Measurements from ENCODE around the gene ATP4B.
"Not testable (repeated sequence)": the region's sequence is repeated elsewhere in the genome, so short reads cannot be mapped to it uniquely, and the experiment has no call there.

ATP4B gene

DNA sequence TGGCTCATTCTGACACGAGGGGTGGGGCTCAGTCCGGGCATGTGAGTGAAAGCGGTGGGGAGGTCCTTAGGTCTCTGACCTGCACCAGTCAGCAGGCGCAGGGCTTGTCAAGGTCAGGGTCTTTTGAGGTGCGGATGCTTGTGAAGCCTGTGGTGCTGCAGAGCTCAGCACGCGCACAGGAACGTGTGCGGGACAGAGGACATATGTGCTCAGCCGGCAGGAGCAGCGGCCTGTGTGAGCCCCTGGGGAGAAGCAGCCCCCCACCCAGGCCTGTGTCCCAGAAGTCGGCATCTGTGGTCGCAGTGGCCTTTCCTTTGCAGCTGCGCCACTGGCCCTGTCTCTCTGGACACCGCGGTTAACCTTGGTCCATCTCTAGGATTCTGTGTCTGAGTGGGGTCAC is 30.9 kb downstream of the ATP4B start:
- in situ Hi-C loops (cut with MboI; ENCODE audit: low sequenced_read_pairs): no loop called here

DNA sequence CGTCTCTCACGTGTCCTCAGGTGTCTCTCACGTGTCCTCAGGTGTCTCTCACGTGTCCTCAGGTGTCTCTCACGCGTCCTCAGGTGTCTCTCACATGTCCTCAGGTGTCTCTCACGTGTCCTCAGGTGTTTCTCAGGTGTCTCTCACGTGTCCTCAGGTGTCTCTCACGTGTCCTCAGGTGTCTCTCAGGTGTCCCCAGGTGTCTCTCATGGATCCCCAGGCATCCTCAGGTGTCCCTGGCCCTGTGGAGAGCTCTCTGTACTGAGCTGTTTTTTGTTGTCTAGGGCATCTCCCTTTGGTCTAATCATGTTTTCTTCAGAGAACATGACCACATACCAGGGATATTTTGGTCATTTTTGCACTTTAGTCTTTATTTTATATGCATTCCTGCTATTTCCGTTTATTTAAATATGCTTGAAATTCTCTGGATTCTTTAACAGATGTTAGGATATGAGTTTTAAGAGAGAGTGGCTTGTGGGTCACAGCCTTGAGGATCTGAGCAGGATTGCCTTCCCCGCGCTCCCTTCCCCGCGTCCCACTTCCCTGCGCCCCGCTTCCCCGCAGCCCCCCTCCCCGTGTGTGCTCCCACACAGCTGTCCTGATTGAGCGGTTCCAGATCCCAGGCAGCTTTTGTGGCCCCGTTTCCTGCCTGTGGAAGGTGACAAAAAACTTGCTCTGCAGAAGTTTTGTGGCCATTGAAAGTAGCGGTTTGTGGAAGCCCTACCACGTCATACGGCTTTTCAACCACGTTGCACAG is 31.9 kb downstream of the ATP4B start:
- in situ Hi-C loops (cut with MboI; ENCODE audit: low sequenced_read_pairs): no loop called here

DNA sequence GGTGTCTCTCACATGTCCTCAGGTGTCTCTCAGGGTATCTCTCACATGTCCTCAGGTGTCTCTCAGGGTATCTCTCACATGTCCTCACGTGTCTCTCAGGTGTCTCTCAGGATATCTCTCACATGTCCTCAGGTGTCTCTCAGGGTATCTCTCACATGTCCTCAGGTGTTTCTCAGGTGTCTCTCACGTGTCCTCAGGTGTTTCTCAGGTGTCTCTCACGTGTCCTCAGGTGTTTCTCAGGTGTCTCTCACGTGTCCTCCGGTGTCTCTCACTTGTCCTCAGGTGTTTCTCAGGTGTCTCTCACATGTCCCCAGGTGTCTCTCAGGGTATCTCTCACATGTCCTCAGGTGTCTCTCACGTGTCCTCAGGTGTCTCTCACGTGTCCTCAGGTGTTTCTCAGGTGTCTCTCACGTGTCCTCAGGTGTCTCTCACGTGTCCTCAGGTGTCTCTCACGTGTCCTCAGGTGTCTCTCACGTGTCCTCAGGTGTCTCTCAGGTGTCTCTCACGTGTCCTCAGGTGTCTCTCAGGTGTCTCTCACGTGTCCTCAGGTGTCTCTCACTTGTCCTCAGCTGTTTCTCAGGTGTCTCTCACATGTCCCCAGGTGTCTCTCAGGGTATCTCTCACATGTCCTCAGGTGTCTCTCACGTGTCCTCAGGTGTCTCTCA is 33.2 kb downstream of the ATP4B start:
- in situ Hi-C loops (cut with MboI; ENCODE audit: low sequenced_read_pairs): not testable (repeated sequence)

DNA sequence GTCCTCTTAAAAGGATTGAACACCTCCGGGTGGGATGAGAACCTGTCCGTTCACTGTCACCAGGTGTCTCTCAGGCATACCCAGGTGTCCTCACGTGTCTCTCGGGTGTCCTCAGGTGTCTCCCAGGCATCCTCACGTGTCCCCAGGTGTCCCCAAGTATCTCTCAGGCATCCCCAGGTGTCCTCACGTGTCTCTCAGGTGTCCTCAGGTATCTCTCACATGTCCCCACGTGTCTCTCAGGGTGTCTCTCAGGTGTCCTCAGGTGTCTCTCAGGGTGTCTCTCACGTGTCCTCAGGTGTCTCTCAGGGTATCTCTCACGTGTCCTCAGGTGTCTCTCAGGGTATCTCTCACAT is 33.8 kb downstream of the ATP4B start:
- in situ Hi-C loops (cut with MboI; ENCODE audit: low sequenced_read_pairs): no loop called here

DNA sequence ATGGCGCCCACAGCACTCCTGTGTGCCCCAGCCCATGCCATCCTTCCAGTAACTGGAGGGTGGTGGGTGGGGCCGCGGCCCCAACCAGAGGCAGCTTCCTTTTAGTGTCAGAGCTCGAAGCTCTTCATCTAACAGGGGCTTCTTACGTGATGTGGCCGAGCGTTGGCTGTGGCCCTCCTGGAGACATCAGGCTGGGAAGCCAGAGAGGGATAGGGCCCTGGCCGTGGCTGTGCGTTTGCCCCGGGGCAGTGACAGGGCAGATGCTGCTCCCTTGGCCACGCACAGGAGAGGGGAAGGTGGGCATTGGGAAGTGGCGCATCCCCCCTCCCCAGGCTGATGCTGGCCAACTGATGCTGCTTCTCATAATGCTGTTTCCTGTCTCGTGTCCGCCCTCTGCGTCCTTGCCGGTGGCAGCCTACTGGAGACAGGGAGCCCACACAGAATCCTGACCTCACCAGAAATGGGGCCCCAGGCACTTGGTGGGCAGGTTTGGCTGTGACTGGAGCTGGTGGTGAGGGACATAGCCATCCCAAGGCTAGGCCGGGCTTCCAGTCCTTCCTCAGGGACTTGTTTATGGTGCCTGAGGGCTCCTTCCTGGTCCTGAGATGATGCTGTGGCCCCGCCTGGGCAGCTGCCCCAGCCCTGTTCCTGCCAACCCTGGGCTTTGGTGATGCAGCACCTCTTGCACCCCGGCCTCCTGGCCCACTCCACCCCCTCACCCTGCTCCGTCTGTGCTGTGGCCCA is 34.3 kb downstream of the ATP4B start:
- in situ Hi-C loops (cut with MboI; ENCODE audit: low sequenced_read_pairs): no loop called here

DNA sequence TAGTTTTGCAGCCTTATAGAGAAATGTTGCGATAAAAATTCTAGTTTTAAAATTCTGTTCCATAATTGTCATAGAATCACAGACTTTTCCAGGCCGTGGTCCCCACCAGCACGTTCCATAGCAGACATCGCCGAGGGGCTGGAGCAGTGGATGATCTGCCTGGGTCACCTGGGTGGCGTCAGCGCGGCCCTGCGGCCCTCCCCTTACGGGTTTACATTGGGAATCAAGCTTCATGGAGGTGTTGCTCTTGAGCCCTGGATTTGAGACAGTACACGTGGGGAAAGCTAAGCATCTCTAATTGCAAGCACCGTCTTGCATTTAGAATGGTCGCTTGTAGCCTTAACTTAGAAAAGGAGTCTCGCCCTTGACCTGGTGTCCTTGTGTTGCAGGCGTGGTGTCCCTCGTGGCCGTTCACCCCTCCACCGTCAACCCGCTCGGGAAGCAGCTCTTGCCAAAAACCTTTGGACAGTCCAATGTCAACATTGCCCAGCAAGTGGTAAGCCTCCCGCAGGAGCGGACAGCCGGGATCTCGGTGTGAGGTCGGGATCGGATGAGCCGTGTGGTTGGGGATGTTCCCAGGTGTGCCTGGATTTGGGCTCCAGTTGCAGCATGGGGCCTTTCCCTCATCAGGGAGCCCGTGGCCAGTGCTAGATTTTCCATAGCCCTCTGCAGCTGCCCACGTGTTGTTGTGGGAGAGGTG is 35.1 kb downstream of the ATP4B start:
- in situ Hi-C loops (cut with MboI; ENCODE audit: low sequenced_read_pairs): no loop called here

DNA sequence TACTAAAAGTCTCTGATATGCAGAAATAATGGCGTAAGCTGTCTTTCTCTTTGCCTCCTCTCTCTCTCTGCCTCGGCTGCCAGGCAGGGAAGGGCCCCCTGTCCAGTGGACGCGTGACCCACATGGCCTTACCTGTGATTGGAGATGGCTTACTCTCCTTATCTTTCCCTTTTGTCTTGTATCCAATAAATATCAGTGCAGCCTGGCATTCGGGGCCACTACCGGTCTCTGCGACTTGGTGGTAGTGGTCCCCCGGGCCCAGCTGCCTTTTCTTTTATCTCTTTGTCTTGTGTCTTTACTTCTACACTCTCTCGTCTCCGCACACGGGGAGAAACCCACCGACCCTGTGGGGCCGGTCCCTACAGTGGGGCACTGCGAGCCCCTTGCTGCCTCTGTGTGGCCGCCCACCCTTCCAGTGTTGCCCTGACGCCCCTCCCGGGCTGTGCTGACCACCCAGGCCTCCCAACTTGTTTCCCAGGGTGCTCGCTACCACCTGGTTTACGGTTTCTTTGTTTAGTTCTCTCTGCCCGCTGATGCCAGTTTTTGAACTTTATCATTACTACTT is 35.9 kb downstream of the ATP4B start:
- in situ Hi-C loops (cut with MboI; ENCODE audit: low sequenced_read_pairs): not testable (repeated sequence)

DNA sequence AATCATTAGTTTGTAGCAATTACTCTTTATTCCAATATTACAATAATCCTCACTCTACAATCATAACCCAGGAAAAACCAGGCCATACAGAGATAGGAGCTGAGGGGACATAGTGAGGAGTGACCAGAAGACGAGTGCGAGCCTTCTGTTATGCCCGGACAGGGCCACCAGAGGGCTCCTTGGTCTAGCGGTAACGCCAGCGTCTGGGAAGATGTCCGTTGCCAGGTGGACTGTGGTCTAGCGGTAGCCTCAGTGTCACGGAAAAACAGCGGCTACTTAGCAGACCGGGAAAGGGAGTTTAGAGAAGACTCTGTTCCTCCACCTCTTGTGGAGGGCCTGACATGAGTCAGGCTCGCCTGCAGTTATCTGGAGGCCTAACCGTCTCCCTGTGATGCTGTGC is 36.5 kb downstream of the ATP4B start:
- in situ Hi-C loops (cut with MboI; ENCODE audit: low sequenced_read_pairs): not testable (repeated sequence)

DNA sequence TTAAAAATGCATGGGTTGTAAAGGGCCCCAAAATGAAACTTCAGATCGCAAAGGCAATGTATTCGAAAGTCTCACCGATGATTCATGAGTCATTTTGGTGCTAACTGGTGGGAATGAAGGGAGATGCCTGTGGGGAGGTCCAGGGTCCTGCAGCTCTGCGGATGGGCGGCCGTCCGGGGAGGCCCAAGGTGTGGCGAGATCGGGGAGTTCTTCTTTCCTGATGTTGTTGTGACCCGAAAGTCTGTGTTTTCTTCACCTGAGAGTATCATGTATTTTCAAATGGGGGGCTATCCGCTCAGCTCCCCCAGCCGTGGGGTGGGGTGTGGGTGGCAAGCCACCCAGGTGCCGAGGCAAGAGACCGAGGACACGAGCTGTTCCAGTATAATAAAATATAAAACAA is 37.0 kb downstream of the ATP4B start:
- in situ Hi-C loops (cut with MboI; ENCODE audit: low sequenced_read_pairs): no loop called here

DNA sequence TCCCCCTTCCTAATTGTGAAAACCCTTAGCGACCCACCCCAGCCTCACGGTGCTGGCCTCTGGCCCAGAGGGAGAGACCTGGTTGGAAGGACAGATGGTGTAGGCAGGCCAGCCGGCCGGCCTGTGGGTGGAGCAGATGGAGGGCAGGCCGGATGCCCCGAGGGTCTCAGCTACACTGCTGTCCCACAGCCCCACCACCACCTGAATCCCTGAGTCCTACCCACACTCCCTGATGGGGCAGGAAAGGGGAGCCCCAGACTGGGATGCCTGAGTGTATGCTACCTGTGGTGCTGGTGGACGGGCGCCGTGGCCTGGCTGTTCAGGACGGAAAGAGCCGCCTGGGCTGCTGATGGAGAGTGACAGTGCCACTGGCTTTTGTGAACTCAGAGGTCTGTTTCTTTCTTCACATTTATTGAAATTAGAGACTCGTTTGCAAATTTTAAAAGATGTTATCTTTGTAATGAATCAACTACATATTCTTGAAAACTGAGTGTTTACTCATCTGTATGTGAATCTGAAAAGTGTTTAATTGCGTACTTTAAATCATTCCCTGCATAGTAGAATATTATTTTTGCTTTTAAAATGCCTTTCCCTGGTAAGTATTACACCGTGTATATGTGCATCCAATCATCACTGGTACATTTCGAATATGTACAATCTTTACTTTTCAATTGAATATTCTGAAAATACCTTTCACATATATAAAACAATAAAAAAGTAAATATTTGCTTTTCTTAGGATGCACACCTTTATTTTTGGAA is 37.8 kb downstream of the ATP4B start:
- in situ Hi-C loops (cut with MboI; ENCODE audit: low sequenced_read_pairs): no loop called here

DNA sequence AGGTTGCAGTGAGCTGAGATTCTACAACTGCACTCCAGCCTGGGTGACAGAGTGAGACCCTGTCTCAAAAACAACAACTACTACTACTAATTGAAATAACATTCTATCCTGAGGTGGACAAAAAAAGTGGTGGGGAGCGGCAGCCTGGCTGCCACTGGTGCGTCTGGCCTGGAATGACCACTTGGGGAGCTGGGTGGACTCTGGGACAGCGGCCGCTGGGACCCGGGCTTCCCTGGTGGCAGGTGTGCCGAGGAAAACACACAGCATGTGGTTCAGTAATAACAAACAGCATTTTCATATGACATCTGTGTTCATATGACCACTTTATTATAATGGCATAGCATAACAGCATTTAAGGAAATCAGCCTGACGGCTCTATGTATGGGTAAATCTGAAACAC is 39.5 kb downstream of the ATP4B start:
- in situ Hi-C loops (cut with MboI; ENCODE audit: low sequenced_read_pairs): no loop called here

DNA sequence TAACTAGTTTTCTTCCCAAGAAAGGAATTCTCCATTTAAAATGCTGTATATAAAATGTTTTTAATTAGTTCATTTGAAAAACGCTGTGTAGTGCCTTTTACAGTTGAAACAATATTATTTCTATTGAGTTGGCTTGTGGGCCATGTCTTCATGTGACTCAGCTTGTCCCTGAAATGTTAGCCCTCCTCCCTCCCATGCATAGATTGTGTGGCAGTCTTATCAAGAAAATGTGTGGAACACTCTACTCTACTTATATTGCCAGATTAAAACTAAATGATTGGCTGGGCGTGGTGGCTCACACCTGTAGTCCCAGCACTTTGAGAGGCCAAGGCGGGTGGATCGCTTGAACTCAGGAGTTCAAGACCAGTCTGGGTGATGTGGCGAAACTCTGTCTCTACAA is 40.0 kb downstream of the ATP4B start:
- in situ Hi-C loops (cut with MboI; ENCODE audit: low sequenced_read_pairs): no loop called here

DNA sequence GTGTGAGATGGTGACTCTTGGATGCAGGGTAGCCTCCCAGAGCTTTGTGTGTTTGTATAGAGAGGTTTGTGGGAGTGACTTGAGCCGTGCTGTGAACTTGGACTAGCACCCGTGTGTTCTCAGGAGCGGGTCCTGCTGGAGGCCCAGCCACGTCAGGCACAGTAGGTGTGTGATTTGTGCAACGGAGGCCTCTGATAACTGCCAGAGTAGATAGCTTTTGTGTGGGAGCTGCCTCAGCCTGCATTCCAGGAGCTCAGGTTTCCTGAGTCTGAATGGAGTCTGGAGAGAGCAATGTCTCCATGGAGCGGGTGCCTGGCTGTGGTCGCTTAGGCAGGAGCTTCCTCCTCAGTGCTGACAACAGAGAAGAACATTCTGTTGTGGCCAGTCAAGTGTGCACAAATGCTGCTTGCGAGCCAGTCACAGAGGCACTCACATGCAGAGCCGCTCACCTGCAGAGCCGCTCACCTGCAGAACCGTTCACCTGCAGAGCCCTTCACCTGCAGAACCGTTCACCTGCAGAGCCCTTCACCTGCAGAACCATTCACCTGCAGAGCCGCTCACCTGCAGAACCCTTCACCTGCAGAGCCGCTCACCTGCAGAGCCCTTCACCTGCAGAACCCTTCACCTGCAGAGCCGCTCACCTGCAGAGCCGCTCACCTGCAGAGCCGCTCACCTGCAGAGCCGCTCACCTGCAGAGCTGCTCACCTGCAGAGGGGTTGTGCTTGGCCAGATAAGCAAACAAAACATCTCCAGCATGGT is 40.8 kb downstream of the ATP4B start:
- in situ Hi-C loops (cut with MboI; ENCODE audit: low sequenced_read_pairs): no loop called here

DNA sequence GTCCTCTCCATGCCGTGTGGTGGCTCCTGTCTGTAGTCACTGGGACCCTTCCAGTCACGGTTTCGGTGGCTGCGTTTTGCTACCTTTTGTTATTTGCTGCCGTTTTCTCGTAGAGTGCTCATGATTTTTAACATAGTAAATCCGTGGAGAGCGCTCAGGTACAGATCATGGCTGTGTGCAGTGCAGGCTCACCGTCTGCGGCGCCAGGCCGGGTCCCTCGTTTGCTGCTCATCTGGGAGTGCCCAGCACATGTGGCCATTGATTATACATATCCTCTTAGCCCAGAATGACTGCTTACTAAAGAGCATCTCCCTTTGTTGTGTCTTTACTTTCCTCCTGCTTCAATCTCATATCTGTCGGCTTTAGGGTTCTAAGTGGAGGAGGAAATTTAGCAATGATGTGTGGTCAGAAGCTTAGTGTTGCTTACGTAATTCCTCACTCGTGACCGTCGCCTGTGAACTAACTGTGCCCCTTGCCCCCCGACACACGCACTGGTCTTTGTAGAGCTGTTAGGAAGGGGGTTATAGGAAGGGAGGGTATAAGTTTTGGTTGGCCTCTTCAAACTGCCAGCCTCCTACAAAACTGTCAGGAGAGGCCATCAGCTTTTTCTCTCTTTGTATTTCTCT is 41.6 kb downstream of the ATP4B start:
- in situ Hi-C loops (cut with MboI; ENCODE audit: low sequenced_read_pairs): no loop called here

DNA sequence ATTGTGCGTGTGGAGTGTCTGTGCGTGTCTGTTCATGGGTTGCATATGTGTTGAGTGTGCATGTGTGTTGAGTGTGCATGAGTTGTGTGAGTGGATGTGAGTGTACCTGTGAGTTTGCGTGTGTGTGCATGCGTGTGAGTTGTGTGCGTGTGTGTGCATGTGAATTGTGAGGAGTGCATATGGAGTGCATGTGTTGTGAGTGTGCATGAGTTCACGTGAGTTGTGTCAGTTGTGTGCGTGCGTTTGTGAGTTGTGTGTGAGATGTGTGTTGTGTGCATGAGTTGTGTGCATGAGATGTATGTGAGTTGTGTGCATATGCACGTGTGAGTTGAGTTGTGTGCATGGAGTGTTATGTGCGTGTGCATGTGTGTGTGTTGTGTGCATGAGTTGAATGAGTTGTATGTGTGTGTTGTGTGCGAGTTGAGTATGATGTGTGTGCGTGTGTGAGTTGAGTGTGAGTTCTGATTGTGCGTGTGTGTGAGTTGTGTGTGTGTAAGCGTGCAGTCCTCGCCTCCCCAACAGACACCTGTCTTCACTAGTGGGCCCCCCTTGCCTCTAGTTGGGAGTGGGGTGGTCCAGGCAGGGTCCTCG is 44.1 kb downstream of the ATP4B start:
- in situ Hi-C loops (cut with MboI; ENCODE audit: low sequenced_read_pairs): no loop called here

DNA sequence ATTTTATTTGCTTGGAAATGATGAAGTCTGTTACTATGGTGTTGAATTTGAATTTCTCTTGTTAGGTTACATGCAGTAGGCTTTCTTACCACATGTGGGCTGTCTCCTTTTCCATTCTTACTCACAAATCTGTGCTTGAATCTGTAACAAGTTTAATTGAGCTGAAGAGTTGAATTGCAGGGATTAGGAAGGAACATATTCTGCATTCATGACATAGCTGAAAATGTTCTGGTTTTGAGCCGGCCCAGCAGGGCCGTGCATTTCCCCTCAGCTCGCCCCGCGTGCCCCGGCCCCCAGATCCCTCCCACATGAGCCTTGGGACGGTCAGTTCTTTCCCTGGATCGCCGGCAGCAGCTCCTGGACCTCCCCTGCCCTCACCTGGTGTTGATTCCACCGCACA is 45.4 kb downstream of the ATP4B start:
- in situ Hi-C loops (cut with MboI; ENCODE audit: low sequenced_read_pairs): no loop called here

DNA sequence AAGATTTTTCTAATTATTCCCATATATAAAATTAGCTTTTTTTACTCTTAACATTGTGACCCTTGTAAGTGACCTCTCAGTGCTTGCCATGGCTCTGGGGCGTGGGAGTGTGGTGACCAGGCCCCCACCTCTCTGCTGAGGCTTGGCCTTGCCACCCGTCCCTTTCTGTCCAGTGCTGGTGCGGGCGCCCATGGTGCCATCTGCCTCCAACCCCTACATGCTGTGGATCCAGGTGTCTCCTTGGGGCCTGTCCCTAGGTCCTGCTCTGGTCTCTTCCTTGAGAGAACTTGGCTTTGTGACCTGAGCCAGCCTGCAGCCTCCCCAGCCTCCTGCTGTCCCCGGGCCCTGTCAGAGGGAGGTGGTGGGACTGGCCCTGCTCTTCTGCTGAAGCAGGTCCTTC is 46.0 kb downstream of the ATP4B start:
- in situ Hi-C loops (cut with MboI; ENCODE audit: low sequenced_read_pairs): no loop called here

DNA sequence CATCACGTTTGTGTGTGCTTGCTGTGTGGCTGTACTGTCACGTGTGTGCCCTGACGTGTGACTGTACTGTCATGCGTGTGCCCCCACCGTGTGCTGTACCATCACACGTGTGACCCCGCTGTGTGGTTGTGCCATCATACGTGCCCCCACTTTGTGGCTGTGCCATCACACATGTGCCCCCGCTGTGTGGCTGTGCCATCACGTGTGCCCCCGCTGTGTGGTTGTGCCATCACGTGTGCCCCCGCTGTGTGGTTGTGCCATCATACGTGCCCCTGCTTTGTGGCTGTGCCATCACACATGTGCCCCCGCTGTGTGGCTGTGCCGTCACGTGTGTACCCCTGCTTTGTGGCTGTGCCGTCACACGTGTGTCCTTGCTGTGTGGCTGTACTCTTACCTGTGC is 47.7 kb downstream of the ATP4B start:
- in situ Hi-C loops (cut with MboI; ENCODE audit: low sequenced_read_pairs): no loop called here

DNA sequence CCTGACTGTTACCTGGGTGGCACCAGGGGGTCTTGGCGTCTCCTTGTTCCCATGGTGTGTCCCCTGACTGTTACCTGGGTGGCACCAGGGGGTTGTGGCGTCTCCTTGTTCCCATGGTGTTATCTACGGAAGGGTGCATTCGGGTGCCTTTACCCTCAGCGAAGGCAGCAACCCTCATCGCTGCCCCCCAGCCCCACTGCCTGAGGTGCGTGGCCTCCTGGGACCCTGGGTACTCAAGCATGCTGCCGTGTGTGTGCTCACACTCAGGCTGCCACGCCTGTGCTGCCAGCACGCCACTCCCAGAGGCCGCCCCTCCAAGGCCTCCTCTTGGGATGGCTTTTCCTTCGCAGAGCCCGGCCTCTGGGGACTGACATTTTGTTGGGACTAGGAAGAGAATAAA is 48.4 kb downstream of the ATP4B start:
- in situ Hi-C loops (cut with MboI; ENCODE audit: low sequenced_read_pairs): no loop called here

All from HL-60/S4 treated with phorbol 12-myristate 13-acetate at 8.2 ng/mL for 4 days and 3 days (cell line).